DND-41 (cell line): ENCODE measurements around the gene ARSG.

ENCODE experiments used
- ATAC-seq: fragments of 200-7000 bp; cut with Tn5 transposase; 3 replicates; pipeline ENCODE4 v1.9.1; 2021; ENCODE audit warnings: low read depth; ENCODE audit not compliant: insufficient read depth
- DNase-seq: peaks from one replicate; pipeline ENCODE4 v3.0.0-alpha.2; 2020
- H2AFZ ChIP-seq: 2 replicates; pipeline ENCODE4 v1.6.0; 2012; ENCODE audit warnings: low read depth, low read length
- H3K27ac ChIP-seq: 2 replicates; pipeline ENCODE4 v1.5.1; 2012; ENCODE audit warnings: low read length, inconsistent platforms
- H3K27me3 ChIP-seq: fragments of 200-600 bp; sonication (generic); 2 replicates; pipeline ENCODE4 v1.6.0; 2012; ENCODE audit warnings: low read length, mild to moderate bottlenecking, inconsistent platforms; ENCODE audit not compliant: insufficient read depth, poor library complexity
- H3K36me3 ChIP-seq: 2 replicates; pipeline ENCODE4 v1.5.1; 2012; ENCODE audit warnings: low read length, inconsistent platforms; ENCODE audit not compliant: insufficient read depth
- H3K4me1 ChIP-seq: 2 replicates; pipeline ENCODE4 v1.5.1; 2012; ENCODE audit warnings: mild to moderate bottlenecking, low read length; ENCODE audit not compliant: insufficient read depth
- H3K4me2 ChIP-seq: 2 replicates; pipeline ENCODE4 v1.6.0; 2012; ENCODE audit warnings: mild to moderate bottlenecking, moderate library complexity, low read length, inconsistent platforms; ENCODE audit not compliant: insufficient read depth
- H3K4me3 ChIP-seq, 2 experiments: fragments of 200-600 bp in 1 of 2; shearing (Covaris generic) in 1 of 2; 2 replicates each; pipeline ENCODE4 v1.5.1; 2012 to 2016; ENCODE audit warnings: inconsistent platforms in 2 of 2, low read length in 2 of 2, mild to moderate bottlenecking in 2 of 2, low read depth in 1 of 2, moderate library complexity in 1 of 2
- H3K79me2 ChIP-seq: 2 replicates; pipeline ENCODE4 v1.6.0; 2012; ENCODE audit warnings: low read length, inconsistent platforms; ENCODE audit not compliant: insufficient read depth
- H3K9ac ChIP-seq: 2 replicates; pipeline ENCODE4 v1.6.0; 2012; ENCODE audit warnings: low read depth, mild to moderate bottlenecking, inconsistent platforms, low read length, moderate library complexity
- H3K9me3 ChIP-seq: 2 replicates; pipeline ENCODE4 v1.5.1; 2012; ENCODE audit warnings: low read length, moderate library complexity, mild to moderate bottlenecking, inconsistent platforms; ENCODE audit not compliant: insufficient read depth, severe bottlenecking
- H4K20me1 ChIP-seq: 2 replicates; pipeline ENCODE4 v1.6.0; 2012; ENCODE audit warnings: low read length; ENCODE audit not compliant: insufficient read depth
- EZH2 ChIP-seq: IDR thresholded peaks from 3 replicates; pipeline ENCODE4 v1.6.1; 2012; ENCODE audit warnings: borderline replicate concordance, low read depth, mild to moderate bottlenecking, moderate library complexity, low read length, inconsistent platforms; ENCODE audit not compliant: severe bottlenecking
- TF ChIP-seq, protein P1 (sequence below): IDR thresholded peaks from 2 replicates; pipeline ENCODE4 v1.5.1; 2012; ENCODE audit warnings: borderline replicate concordance, low read length, moderate library complexity, mild to moderate bottlenecking; ENCODE audit not compliant: poor library complexity, severe bottlenecking; ENCODE audit errors: extremely low read depth

ARSG gene

DNA sequence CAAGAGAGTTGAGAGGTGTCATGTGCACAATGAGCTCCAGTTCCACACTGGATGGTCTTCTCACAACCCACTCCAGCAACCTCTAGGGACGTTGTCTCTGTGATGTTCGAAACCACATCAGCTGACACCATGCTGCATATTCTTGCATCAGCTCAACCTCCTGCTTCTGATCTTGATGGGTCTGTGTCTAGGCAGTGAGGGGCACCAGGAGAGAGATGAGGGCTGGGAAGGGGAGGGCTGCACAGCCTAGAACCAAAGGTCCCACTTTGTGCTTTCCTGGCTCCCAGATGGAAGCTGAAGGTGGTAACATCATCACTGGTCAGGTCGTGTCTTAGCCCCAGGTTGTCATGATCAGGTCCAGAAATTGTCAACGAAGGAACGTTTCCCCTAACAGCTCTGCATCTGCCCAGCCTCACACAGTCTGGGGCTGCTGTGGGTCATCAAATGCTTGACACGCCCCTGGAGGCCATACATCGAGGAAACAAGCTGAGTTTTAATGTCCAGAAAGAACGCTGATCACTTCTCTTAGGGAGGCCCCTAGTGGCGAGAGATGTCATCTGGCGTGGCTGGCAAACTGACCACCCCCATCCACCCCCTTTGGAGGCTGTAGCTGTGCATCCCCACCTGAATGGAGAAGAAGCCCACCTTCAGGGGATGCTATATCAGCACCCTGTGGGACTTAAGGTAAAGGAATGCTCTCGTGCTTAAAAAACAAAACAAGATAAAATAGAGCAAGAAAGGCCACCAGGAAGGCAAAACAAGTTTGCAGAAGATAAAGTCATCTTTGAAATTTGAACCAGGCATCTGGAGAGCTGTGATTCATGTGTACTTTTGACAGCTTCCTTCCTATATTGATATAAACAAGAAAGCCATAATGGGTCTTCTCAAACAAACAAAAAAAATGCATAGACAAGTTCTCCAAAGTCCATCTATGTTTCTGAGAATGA, 107.7 kb downstream of the ARSG start:
- H3K9me3 ChIP-seq = peaks cover 9% of the 10 kb centered on the region
- no peak overlapping the region for H2AFZ ChIP-seq
- ATAC-seq = peak; percentile 86
- H3K4me2 ChIP-seq = peak overlapping the region; percentile 35
- no peak for TF ChIP-seq EZH2
- TF ChIP-seq, protein P1, sequence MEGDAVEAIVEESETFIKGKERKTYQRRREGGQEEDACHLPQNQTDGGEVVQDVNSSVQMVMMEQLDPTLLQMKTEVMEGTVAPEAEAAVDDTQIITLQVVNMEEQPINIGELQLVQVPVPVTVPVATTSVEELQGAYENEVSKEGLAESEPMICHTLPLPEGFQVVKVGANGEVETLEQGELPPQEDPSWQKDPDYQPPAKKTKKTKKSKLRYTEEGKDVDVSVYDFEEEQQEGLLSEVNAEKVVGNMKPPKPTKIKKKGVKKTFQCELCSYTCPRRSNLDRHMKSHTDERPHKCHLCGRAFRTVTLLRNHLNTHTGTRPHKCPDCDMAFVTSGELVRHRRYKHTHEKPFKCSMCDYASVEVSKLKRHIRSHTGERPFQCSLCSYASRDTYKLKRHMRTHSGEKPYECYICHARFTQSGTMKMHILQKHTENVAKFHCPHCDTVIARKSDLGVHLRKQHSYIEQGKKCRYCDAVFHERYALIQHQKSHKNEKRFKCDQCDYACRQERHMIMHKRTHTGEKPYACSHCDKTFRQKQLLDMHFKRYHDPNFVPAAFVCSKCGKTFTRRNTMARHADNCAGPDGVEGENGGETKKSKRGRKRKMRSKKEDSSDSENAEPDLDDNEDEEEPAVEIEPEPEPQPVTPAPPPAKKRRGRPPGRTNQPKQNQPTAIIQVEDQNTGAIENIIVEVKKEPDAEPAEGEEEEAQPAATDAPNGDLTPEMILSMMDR = peak; percentile 71
- peak overlapping the region; percentile 92 for H3K27ac ChIP-seq
- H3K9ac ChIP-seq = peak overlapping the region; percentile 44
- H3K4me3 ChIP-seq = no peak overlapping the region
- H3K4me1 ChIP-seq = peaks cover 51% of the 10 kb centered on the region
- no peaks in the 10 kb centered on the region for H3K79me2 ChIP-seq
- H3K36me3 ChIP-seq = peaks cover 9% of the 10 kb centered on the region
- no peaks in the 10 kb centered on the region for H4K20me1 ChIP-seq
- H3K27me3 ChIP-seq = no peaks in the 10 kb centered on the region
- peak; percentile 89 for DNase-seq

GRCh38 chr17:68399638-68400403, 108.5 kb downstream of the ARSG start:
- ATAC-seq (no peak), DNase-seq (peak; percentile 49)
- H4K20me1 ChIP-seq = no peaks in the 10 kb centered on the region
- H3K4me1 ChIP-seq = peaks cover 51% of the 10 kb centered on the region
- H3K9me3 ChIP-seq = peaks cover 8% of the 10 kb centered on the region
- H3K9ac ChIP-seq = peak overlapping the region; percentile 44; the same call in 1 of the 2 replicates
- H3K4me2 ChIP-seq = no peak overlapping the region
- no peak for TF ChIP-seq EZH2
- TF ChIP-seq, protein P1 = no peak
- H3K4me3 ChIP-seq = no peak overlapping the region
- H3K27me3 ChIP-seq = no peaks in the 10 kb centered on the region
- no peaks in the 10 kb centered on the region for H3K79me2 ChIP-seq
- H3K36me3 ChIP-seq = peaks cover 4% of the 10 kb centered on the region
- no peak overlapping the region for H2AFZ ChIP-seq
- H3K27ac ChIP-seq = peak overlapping the region; percentile 92

- Histone ChIP-seq H3K4me3 (no peak overlapping the region), H3K27ac (peak overlapping the region; percentile 92), H3K9ac (no peak overlapping the region), H3K4me1 (peaks cover 51% of the 10 kb centered on the region), H3K27me3 (no peaks in the 10 kb centered on the region), H2AFZ (no peak overlapping the region), H3K36me3 (no peaks in the 10 kb centered on the region), H4K20me1 (no peaks in the 10 kb centered on the region), H3K4me2 (no peak overlapping the region), H3K79me2 (no peaks in the 10 kb centered on the region), H3K9me3 (peaks cover 2% of the 10 kb centered on the region)
- TF ChIP-seq EZH2 = no peak
- TF ChIP-seq, protein P1 = no peak
- DNase-seq (no peak), ATAC-seq (no peak)
Observed at GRCh38 chr17:68400404-68400735, 109.1 kb downstream of the ARSG start.
